ENCODE results near the gene STX4. TPM values are rescaled to one million over a fixed set of nuclear protein-coding genes. Genes with fewer than 3 reads are reported as not detected.
A peak's percentile ranks its signal among the peaks of the same experiment; 100 is the strongest.

STX4 gene
- total RNA-seq, 2 donors from 2014 or later: 49.4 to 76.9 TPM

DNA sequence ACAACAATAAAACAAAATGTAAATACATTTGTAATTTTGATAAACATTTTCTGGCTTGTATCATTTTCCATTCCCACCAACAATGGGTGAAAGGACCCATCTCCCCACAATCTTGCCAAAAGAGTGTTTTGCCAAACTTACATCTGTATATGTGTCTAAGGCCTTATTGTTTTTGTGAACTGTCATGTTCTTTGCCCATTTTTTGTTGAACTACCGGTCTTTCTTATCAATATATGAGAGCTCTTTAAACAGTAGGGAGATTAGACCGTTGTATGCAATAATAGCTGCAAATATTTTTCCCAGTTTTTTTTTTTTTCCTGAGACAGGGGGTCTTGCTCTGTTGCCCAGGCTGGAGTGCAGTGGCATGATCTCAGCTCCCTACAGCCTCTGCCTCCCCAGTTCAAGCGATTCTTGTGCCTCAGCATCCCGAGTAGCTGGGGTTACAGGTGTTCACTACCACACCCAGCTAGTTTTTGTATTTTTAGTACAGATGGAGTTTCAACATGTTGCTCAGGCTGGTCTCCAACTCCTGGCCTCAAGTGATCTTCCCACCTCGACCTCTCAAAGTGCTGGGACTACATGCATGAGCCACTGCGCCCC is 9.6 kb upstream of the STX4 start:
- H3K4me3 Mint-ChIP-seq: no peak overlapping the region

DNA sequence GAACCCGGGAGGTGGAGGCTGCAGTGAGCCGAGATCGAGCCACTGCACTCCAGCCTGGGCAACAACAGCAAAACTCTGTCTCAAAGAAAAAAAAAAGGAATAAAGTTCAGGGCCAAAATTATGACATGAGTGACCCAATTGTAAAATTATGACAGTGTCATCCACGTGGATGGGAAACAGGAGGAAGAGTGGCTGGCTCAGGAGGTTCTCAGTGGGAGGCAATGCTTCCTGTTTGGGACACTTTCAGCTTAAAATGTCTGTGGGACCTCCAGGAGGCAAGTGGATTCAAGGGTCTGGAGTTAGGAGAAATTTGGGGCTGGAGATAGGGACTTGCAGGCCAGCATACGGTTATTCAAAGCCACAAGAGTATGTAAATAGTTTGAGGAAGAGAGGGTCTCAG is 8.0 kb upstream of the STX4 start:
- Mint-ChIP-seq H3K4me3 (no peak overlapping the region), H3K4me1 (no peaks in the 10 kb centered on the region), H3K27me3 (no peaks in the 10 kb centered on the region), H3K27ac (no peak overlapping the region), H3K36me3 (ENCODE audit: low read depth) (no peaks in the 10 kb centered on the region), H3K9me3 (no peaks in the 10 kb centered on the region)
- no peak for ATAC-seq (replicated peaks)

More for the DNA sequence above, 9.6 kb upstream of the STX4 start:
- Mint-ChIP-seq H3K4me1 (no peaks in the 10 kb centered on the region), H3K27ac (no peak overlapping the region), H3K36me3 (ENCODE audit: low read depth) (no peaks in the 10 kb centered on the region), H3K27me3 (no peaks in the 10 kb centered on the region), H3K9me3 (no peaks in the 10 kb centered on the region)
- ATAC-seq (replicated peaks): no peak

- no peak for ATAC-seq (replicated peaks)
- Mint-ChIP-seq H3K27ac (no peak overlapping the region), H3K36me3 (ENCODE audit: low read depth) (peaks cover 18% of the 10 kb centered on the region), H3K9me3 (no peaks in the 10 kb centered on the region), H3K4me1 (no peaks in the 10 kb centered on the region), H3K4me3 (no peak overlapping the region), H3K27me3 (no peaks in the 10 kb centered on the region)
Observed at GRCh38 chr16:31029272-31029671, 4.1 kb upstream of the STX4 start.

- no peaks in the 10 kb centered on the region for H3K27me3 Mint-ChIP-seq
- peak overlapping the region; percentile 89 for H3K4me3 Mint-ChIP-seq
- peaks cover 38% of the 10 kb centered on the region for H3K36me3 Mint-ChIP-seq (ENCODE audit: low read depth)
- no peak for ATAC-seq (replicated peaks)
- no peaks in the 10 kb centered on the region for H3K9me3 Mint-ChIP-seq
- H3K4me1 Mint-ChIP-seq: no peaks in the 10 kb centered on the region
- no peak overlapping the region for H3K27ac Mint-ChIP-seq
Observed at GRCh38 chr16:31031276-31031675, 2.1 kb upstream of the STX4 start.

GRCh38 chr16:31033709-31034492 is 543 bp downstream of the STX4 start:
- Mint-ChIP-seq H3K27ac (peak overlapping the region; percentile 91), H3K4me1 (peaks cover 6% of the 10 kb centered on the region), H3K9me3 (no peaks in the 10 kb centered on the region), H3K27me3 (no peaks in the 10 kb centered on the region), H3K36me3 (ENCODE audit: low read depth) (peaks cover 60% of the 10 kb centered on the region), H3K4me3 (peak overlapping the region; percentile 89)
- peak; percentile 57 for ATAC-seq (replicated peaks)

DNA sequence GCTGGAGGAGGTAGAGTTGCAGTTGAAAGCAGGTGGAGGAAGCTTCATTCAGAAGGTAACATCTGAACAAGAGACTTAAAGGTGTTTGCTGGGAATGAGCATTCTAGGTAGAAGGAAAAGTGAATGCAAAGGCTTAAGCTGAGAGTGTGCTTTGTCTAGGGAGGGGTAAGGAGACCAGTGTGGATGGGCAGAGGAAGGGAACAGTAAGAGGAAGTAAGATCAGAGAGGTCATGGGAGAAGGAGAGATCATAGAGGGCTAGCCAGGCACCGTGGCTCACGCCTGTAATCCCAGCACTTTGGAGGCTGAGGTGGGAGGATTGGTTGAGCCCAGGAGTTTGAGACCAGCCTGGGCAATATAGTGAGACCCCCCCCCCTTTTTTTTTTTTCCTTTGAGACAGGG is 3.3 kb downstream of the STX4 start:
- Mint-ChIP-seq H3K27ac (no peak overlapping the region), H3K9me3 (no peaks in the 10 kb centered on the region), H3K27me3 (no peaks in the 10 kb centered on the region), H3K4me3 (no peak overlapping the region), H3K4me1 (peaks cover 6% of the 10 kb centered on the region), H3K36me3 (ENCODE audit: low read depth) (peaks cover 86% of the 10 kb centered on the region)
- ATAC-seq (replicated peaks): no peak

DNA sequence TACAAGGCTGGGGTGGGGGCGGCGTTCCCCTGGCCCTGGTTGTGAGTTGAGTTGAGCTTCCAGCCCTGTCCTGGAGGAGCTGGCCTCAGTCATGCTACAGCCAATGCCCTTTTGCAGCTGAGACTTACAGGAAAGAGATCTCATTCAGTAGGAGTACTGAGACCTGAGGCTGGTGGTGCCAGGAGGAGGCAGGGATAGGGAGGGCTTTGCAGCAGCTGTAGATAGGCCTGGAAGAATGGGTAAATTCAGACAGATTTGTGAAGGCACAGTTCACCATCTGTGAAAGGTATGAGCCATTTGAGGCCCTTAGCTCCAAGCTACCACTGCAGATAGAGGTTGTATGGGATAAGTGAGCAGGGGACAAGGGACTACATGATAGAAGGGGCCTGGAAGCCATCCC is 5.6 kb downstream of the STX4 start:
- ATAC-seq (replicated peaks): no peak
- H3K27ac Mint-ChIP-seq: no peak overlapping the region
- peaks cover 6% of the 10 kb centered on the region for H3K4me1 Mint-ChIP-seq
- peaks cover 85% of the 10 kb centered on the region for H3K36me3 Mint-ChIP-seq (ENCODE audit: low read depth)
- H3K4me3 Mint-ChIP-seq: no peak overlapping the region
- no peaks in the 10 kb centered on the region for H3K9me3 Mint-ChIP-seq
- no peaks in the 10 kb centered on the region for H3K27me3 Mint-ChIP-seq

DNA sequence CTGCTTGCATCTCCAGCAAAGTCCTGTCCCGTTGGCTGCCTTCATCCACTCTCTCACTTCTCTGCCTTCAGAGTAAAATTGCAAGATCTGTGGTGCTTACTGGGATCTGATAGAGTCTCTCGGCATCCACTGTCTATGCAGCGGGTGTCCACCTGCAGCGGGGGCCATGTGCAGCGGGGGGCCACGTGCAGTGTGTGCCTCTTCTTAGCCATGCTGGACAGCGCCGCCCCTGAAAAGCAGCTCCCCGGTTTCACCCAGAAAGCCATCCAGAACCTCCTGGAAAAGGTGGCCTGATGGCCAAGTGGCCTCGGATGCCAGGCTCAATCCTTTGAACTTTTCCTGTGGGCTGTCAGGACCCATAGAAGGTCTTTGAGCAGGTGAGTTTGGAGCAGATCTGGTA is 9.5 kb downstream of the STX4 start:
- no peak for ATAC-seq (replicated peaks)
- Mint-ChIP-seq H3K36me3 (ENCODE audit: low read depth) (peaks cover 50% of the 10 kb centered on the region), H3K27me3 (no peaks in the 10 kb centered on the region), H3K9me3 (no peaks in the 10 kb centered on the region), H3K4me3 (no peak overlapping the region), H3K27ac (no peak overlapping the region), H3K4me1 (peaks cover 5% of the 10 kb centered on the region)

- ATAC-seq (replicated peaks): no peak
- H3K4me3 Mint-ChIP-seq: no peak overlapping the region
Observed at GRCh38 chr16:31043352-31043751, 10.0 kb downstream of the STX4 start.

GRCh38 chr16:31043898-31044481 is 10.6 kb downstream of the STX4 start:
- Mint-ChIP-seq H3K4me3 (no peak overlapping the region), H3K4me1 (peaks cover 5% of the 10 kb centered on the region), H3K27ac (no peak overlapping the region), H3K36me3 (ENCODE audit: low read depth) (peaks cover 39% of the 10 kb centered on the region), H3K27me3 (no peaks in the 10 kb centered on the region), H3K9me3 (no peaks in the 10 kb centered on the region)
- no peak for ATAC-seq (replicated peaks)

More at GRCh38 chr16:31043352-31043751, 10.0 kb downstream of the STX4 start:
- H3K4me1 Mint-ChIP-seq: peaks cover 5% of the 10 kb centered on the region
- H3K27me3 Mint-ChIP-seq: no peaks in the 10 kb centered on the region
- H3K36me3 Mint-ChIP-seq (ENCODE audit: low read depth): peaks cover 45% of the 10 kb centered on the region
- no peak overlapping the region for H3K27ac Mint-ChIP-seq
- no peaks in the 10 kb centered on the region for H3K9me3 Mint-ChIP-seq

GRCh38 chr16:31050280-31051030 is 17.1 kb downstream of the STX4 start:
- H3K27ac Mint-ChIP-seq: no peak overlapping the region
- H3K27me3 Mint-ChIP-seq: no peaks in the 10 kb centered on the region
- H3K9me3 Mint-ChIP-seq: no peaks in the 10 kb centered on the region
- no peak for ATAC-seq (replicated peaks)
- no peaks in the 10 kb centered on the region for H3K36me3 Mint-ChIP-seq (ENCODE audit: low read depth)
- peaks cover 10% of the 10 kb centered on the region for H3K4me1 Mint-ChIP-seq
- no peak overlapping the region for H3K4me3 Mint-ChIP-seq

- Mint-ChIP-seq H3K27ac (no peak overlapping the region), H3K36me3 (ENCODE audit: low read depth) (no peaks in the 10 kb centered on the region), H3K9me3 (no peaks in the 10 kb centered on the region), H3K4me1 (peaks cover 5% of the 10 kb centered on the region), H3K4me3 (no peak overlapping the region), H3K27me3 (no peaks in the 10 kb centered on the region)
- peak; percentile 98 for ATAC-seq (replicated peaks)
Observed at GRCh38 chr16:31052114-31052513, 18.8 kb downstream of the STX4 start.

GRCh38 chr16:31055613-31056012 is 22.3 kb downstream of the STX4 start:
- Mint-ChIP-seq H3K9me3 (no peaks in the 10 kb centered on the region), H3K4me1 (peaks cover 5% of the 10 kb centered on the region), H3K36me3 (ENCODE audit: low read depth) (peaks cover 18% of the 10 kb centered on the region), H3K4me3 (no peak overlapping the region), H3K27me3 (no peaks in the 10 kb centered on the region), H3K27ac (no peak overlapping the region)
- no peak for ATAC-seq (replicated peaks)

DNA sequence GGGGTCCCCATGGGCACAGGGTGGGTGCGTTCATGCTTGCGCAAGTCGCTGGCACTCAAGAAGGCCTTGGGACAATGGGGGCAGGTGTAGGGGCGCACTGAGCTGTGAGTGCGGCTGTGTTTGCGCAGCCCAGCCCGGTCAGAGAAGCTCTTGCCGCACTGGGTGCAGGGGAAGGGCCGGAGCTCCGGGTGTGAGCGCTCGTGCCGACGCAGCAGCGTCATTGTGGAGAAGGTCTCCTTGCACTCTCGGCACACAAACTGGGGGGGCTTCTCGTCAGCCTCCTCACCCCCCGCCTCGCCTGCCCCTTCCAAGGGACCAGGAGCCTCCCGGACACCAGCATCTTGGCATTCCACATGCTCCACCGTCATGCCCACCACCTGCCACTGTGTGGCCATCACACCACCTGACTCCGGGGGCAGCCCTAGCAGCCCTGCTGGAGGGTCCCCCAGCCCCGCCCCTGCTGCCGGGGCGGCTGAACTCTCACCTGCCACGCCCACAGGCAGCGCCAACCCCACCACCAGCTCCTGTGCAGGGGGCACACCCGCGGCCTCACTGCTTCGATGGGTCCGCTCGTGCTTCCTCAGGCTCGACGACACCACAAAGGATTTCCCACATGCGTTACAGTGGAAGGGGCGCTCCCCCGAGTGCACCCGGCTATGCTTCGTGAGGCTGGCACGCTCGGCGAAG is 27.9 kb downstream of the STX4 start:
- Mint-ChIP-seq H3K9me3 (no peaks in the 10 kb centered on the region), H3K4me1 (peaks cover 20% of the 10 kb centered on the region), H3K36me3 (ENCODE audit: low read depth) (peaks cover 58% of the 10 kb centered on the region), H3K27me3 (no peaks in the 10 kb centered on the region), H3K27ac (no peak overlapping the region), H3K4me3 (no peak overlapping the region)
- no peak for ATAC-seq (replicated peaks)

Measured in activated T-helper 17 cell treated with anti-CD3 and anti-CD28 coated beads, Interleukin-2, amount 50 U/mL, for 72 hours (primary cell).